ENCODE measurements around the gene CRTAC1. TPM values are rescaled to one million over a fixed set of nuclear protein-coding genes. Genes with fewer than 3 reads are reported as not detected.

The CRTAC1 gene
- total RNA-seq, 1 donor from 2014 or later = 0.51 TPM

DNA sequence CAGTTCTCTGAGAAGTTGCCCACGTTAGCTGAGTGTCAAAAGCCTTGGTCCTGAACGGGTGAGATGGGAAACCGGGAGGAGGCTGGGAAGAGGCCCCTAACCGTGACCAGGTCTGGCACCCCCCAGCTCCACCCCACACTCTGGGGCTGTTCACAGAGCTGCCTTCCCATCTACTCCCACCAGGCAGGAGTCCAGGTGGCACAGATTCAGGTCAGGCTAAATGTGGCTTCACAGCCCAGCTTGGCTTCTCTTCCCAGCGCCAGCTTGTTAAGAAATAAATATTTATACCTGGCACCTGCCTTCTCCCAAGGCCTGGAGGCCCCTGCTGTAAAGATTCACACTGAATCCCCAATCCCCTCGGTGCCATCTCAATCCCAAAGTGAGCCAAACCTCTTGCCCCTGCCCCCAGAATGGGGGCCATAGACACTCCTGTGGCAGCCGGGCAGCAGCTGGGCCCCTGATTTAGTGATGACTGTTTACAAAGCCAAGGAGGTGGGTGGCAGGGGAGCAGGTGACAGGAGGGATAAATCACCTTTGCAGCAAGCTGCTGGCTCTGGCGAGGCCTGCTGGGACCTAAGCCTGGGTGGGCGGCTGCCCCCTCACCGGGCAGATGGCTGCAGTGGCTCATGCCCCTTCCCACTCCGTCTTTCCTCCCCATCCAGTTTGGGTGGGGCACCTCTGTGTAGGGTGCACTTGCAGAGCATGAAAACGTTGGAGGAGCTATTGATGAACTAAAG lies 108.2 kb downstream of the CRTAC1 start:
- DNase-seq = no peak

GRCh38 chr10:97921581-97922021 lies 108.8 kb downstream of the CRTAC1 start:
- DNase-seq = no peak

DNA sequence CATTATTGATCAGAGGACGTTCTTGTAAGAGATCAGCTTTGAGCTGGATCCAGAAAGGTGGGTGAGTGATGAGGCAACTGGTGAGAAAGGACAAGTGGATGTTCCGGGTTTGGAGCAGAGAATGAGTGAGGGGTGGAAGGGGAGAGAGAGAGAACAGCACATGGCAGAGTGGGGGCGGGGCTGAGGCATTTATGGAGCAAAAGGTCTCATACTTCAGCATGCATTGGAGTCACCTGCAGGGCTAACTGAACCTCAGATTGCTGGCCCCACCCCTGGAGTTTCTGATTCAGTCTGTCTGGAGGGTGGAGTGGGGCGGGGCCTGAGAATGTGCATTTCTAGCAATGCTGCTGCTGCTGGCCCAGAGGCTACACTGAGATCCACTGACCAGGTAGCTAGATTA lies 109.6 kb downstream of the CRTAC1 start:
- no peak for DNase-seq

GRCh38 chr10:97919012-97919411 lies 111.4 kb downstream of the CRTAC1 start:
- no peak for DNase-seq

DNA sequence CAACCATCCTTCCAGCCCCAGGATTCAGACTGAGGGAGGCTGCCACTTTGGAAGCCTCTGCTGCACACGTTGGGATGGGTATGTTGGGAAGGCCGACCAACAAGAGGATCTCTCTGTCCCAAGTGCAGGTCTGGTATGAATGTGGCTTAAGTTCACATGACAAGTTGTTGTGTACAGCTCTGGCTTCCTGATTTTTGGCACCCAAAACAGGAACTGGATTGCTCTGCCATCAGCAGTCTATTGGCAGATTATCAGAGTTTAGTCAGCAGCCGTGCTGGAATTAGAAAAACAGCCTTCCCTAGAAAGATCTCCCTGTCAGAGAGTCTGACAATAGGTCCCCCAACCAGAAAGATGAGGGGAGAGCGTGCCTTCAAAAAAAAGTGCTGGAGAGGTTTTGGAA lies 113.8 kb downstream of the CRTAC1 start:
- DNase-seq = no peak

GRCh38 chr10:97915346-97916131 lies 114.9 kb downstream of the CRTAC1 start:
- DNase-seq = no peak

DNA sequence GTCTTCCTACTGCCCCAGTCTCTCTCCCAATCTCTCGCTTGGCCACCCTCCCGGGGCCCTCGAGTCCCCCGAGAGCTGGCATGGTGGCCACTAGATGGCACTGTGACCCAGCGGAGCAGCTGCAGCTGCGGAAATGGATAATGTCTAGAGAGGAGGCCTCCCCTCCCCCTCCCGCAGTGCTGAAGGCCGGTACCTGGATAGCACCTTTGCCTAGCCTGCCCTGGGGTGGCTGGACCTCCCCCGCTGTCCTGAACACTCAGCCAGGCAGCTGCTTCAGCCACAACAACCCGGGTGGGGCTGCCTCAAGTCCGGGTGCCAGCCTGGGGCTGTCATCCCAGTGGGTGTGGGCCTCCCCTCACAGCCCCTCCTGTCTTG lies 115.6 kb downstream of the CRTAC1 start:
- DNase-seq = peak; percentile 73

DNA sequence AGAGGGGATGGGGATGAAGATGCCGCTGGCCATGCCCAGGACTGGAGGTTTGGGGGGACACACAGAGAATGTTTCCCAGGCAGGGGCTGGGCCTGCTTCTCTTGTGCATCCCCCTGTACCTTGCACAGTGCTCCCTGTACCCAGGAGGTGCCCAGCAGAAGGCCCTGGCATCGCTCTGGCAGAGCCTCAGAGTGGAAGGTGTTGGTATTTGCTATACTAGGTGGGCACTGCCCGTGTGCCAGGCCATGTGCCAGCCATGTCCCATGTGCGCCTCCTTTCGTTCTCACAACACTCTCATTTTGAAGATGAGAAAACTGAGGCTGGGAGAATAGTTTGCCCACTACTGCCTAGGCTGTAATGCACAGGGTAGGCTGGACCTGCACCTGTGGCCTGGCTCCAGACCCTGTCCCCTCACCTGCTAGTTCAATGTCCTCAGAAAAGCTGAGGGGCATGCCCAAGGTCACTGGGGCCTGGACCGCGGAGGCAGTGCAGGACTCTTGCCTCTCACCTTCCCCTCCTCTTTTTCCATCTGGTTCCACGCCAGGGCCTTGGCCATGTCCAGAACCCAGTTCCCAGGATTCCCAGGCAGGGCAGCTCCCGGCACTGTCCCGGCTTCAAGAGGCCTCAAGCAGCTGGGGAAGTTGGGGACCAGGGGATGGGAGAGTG lies 116.1 kb downstream of the CRTAC1 start:
- DNase-seq = no peak

GRCh38 chr10:97913614-97914013 lies 116.8 kb downstream of the CRTAC1 start:
- DNase-seq = no peak

- DNase-seq = no peak
Observed at GRCh38 chr10:97913193-97913592, 117.2 kb downstream of the CRTAC1 start.

DNA sequence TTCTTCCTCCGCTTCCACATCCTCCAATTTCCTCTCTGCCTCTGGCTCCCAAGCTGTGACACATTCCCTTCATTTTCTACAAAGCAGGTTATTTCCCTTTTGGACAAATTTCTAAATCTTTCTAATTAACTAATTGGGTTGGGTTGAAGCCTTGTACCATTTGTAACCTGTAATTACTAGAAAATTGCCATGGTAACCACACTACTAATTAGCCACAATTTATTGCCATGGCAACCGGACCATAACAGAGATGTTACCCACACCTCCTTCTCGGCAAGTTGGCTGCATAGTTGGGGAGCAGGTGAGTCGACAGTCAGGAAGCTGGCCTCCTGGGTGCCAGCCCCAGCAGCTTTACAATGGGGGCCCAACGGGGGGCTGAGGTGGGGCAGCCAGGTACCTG lies 119.2 kb downstream of the CRTAC1 start:
- DNase-seq = no peak

- no peak for DNase-seq
Observed at GRCh38 chr10:97910661-97911060, 119.8 kb downstream of the CRTAC1 start.

DNA sequence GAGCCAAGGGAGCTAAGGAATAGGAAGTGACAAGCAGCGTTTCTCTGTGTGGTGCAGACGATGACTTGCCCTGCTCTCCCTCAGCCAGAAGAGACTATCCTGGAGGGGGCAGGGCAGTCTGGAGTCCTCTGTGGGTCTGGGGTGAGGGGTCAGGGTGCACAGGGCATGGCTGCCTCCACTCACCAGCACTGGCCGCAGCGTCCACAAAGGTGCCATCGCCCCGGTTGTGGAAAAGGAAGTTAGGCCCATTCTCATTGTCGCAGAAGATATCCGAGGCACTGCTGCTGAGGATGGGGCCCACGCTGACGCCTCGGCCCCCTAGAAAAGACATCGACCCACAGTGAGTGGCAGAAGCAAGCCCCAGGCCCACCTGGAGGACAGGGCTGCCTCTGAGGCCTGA lies 122.6 kb downstream of the CRTAC1 start:
- no peak for DNase-seq

- DNase-seq = no peak
Observed at GRCh38 chr10:97907211-97907610, 123.2 kb downstream of the CRTAC1 start.

DNA sequence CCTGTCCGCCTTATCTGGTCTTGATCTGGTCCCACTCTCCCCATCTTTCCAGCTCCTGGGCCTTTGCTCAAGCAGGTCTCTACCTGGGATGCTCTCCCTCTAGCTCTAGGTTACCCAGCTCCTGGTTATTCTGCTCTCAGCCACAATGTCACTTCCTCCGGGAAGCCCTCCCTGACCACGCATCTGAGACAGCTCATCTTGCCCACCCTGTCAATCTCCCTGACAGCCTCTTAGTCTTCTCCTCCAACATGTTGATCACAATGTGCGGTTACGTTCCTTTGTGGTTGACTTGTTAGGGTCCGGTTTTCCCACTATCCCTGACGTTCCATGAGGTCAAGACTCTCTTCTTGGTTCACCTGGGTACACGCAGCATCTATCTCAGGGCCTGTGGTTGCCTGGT lies 125.1 kb downstream of the CRTAC1 start:
- no peak for DNase-seq

- DNase-seq = no peak
Observed at GRCh38 chr10:97904576-97904975, 125.8 kb downstream of the CRTAC1 start.

DNA sequence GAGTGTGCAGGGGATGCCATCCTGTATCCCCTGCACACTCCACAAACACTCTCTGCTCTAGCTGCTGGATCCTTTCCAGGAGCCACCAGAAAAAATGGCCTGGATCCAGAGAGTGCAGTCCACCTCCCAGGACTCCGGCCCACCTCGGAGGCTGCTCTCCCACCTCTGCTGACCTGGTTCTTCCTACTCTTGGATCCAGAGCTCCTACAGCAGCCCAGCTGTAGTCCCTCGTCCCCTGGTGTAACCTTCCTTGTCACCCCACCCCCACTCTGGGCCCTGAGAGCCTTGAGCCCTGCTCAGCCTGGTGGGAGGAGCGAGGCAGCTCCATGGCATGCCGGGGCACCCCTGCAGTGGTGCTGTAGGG lies 126.4 kb downstream of the CRTAC1 start:
- no peak for DNase-seq

DNA sequence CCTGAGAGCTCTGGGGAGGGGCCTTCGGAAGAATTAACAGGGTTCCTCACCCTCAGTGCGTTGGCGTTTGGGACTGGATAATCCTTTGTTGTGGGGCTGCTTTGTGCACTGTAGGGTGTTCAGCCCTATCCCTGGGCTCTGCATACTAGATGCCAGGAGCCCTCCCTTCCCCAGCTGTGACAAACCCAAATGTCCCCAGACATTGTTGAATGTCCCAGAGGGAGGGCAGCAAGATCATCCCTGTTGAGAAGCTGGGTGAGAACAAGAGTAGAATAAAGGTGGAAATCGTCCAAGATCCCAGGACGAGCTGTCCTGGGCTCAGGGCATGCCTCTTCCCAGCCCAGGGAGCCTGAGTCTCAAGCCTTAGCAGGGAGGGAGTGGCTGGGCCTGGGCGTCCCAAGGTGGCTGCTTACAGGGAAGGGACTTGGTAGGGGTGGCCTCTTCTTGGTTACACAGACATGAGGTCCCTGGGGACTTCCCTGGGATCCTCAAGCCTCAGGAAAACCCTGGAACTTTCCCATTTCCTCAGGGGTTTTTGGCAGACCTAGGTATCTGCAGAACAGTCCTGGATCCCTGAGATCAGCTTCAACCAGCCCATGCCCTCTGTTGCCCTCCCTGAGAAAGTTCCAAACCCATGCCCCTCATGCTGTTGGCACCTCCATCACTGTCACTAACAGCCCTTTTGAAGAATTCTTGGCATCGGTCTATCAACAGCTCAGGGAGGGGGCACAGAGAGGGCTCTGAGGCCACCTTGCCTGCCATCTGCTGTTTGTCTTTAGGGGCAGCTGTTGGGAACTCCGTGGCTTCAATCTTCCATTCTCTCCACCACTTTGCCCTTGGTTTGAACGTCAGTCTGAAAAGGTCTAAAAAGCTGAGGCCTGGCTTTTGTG lies 127.0 kb downstream of the CRTAC1 start:
- DNase-seq = no peak

DNA sequence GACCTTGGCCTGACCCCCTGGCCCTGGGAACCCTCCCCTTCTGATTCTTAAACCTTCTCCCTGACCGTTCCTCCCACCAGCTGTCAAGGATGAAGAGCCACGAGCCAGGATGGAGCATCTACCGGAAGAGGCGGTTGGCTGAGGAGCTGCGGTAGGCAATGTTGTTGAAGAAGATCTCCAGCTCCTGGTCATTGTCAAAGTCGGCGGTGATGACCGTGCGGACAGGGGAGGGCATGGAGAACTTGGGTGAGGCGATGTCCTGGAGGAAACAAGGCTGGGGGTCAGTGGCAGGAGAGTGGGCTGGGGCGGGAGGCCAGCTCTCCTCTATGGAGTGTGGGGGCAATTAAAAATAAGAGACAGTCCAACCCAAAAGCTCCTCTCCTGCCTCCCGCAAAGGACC lies 129.0 kb downstream of the CRTAC1 start:
- DNase-seq = no peak

DNA sequence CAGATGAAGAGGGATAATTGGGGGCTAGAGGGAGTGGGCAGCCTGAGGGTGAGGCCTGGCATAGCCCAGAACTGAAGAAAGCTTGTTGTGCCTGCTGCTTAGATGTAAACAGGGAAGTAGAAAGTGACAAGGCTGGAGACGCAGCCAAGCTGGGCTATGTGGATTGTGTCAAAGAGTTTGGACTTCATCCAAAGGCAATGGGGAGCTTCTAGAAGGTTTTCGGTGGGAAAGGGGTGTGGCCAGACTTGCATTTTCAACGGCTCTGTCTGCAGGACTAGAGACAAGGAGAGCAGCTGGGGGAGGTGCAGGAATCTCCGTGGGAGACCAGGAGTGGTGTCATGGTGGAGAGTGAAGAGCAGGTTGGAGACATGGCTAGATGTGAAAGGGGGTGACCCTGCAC lies 132.0 kb downstream of the CRTAC1 start:
- DNase-seq = peak; percentile 7

DNA sequence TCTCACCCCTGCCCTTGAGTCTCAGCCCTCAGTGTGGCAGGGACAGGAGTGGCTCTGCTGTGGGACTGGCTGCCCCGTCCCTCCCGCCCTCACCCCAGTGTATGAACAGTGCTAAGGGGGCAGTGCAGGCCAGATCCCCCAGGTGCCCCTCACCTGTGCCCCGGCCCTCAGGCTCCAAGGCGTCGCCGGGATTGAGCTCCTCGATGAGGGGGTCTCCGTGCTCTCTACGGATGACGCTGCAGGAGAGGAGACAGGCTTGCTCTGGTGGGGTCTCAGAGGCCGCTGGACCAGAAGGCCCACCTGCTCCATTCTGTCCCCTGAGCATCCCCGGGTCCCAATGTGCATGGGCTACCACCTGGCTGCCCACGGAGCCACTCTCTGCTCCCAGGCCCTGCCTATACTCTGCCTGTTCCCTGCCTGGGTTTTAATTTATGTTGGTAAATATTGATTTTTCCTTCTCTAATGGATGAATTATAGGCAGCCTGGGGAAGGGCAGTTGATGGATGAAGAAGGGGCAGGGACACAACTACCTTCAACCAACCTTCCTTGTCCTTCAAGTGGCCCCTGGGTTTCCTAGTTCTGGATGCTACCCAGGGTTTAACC lies 133.6 kb downstream of the CRTAC1 start:
- no peak for DNase-seq

- DNase-seq = peak; percentile 68
Observed at GRCh38 chr10:97895915-97896314, 134.5 kb downstream of the CRTAC1 start.

All from dermis blood vessel endothelial cell (primary cell).